SK-N-SH (cell line): ENCODE data around the gene UCP3.

ENCODE experiments used
- CTCF ChIP-seq: fragments of 200-600 bp; sonication (generic); IDR thresholded peaks from 2 replicates; pipeline ENCODE4 v1.6.1; 2017; ENCODE audit warnings: antibody characterized with exemption, mild to moderate bottlenecking, moderate library complexity
- ELF1 ChIP-seq: IDR thresholded peaks from 2 replicates; pipeline ENCODE4 v1.4.0; 2012
- MEF2A ChIP-seq: IDR thresholded peaks from 2 replicates; pipeline ENCODE4 v1.4.0; 2012; ENCODE audit warnings: low read depth, borderline replicate concordance
- NRF1 ChIP-seq: IDR thresholded peaks from 2 replicates; pipeline ENCODE4 v1.6.1; 2012; ENCODE audit warnings: low read depth, mild to moderate bottlenecking, low read length
- PBX3 ChIP-seq: IDR thresholded peaks from 2 replicates; pipeline ENCODE4; 2012
- POLR2AphosphoS5 ChIP-seq: IDR thresholded peaks from 2 replicates; pipeline ENCODE4 v1.6.1; 2012; ENCODE audit warnings: low read depth, low read length
- RAD21 ChIP-seq: IDR thresholded peaks from 2 replicates; pipeline ENCODE4 v1.6.1; 2012; ENCODE audit warnings: mild to moderate bottlenecking, low read length
- RXRA ChIP-seq: IDR thresholded peaks from 2 replicates; pipeline ENCODE4 v1.4.0; 2012; ENCODE audit warnings: low read depth, mild to moderate bottlenecking, borderline replicate concordance
- SIN3A ChIP-seq: IDR thresholded peaks from 2 replicates; pipeline ENCODE4 v1.6.1; 2012; ENCODE audit warnings: low read depth, mild to moderate bottlenecking, low read length, moderate library complexity, borderline replicate concordance
- TAF1 ChIP-seq: IDR thresholded peaks from 2 replicates; pipeline ENCODE4 v1.6.1; 2012; ENCODE audit warnings: low read depth, mild to moderate bottlenecking, low read length, moderate library complexity, borderline replicate concordance
- TEAD4 ChIP-seq: IDR thresholded peaks from 2 replicates; pipeline ENCODE4 v1.4.0; 2012; ENCODE audit warnings: mild to moderate bottlenecking, borderline replicate concordance; ENCODE audit not compliant: insufficient read depth
- YY1 ChIP-seq: IDR thresholded peaks from 2 replicates; pipeline ENCODE4 v1.4.0; 2012; ENCODE audit warnings: low read depth, mild to moderate bottlenecking
- TF ChIP-seq, protein P1 (sequence below): IDR thresholded peaks from 2 replicates; pipeline ENCODE4 v1.6.1; 2012; ENCODE audit warnings: mild to moderate bottlenecking, low read depth, low read length, moderate library complexity
- TF ChIP-seq, protein P2 (sequence below): fragments of 150-350 bp; IDR thresholded peaks from 2 replicates; pipeline ENCODE4 v1.6.1; 2017; ENCODE audit warnings: antibody characterized with exemption, low read length, low read depth, borderline replicate concordance

- peak; percentile 23; the same call in 1 of the 2 replicates for TF ChIP-seq CTCF
- no peak for TF ChIP-seq NRF1
- TF ChIP-seq RXRA, result no peak
- TF ChIP-seq RAD21, result no peak
- no peak for TF ChIP-seq TAF1
- no peak for TF ChIP-seq TEAD4
- no peak for TF ChIP-seq POLR2AphosphoS5
- TF ChIP-seq MEF2A, result no peak
- no peak for TF ChIP-seq ELF1
- TF ChIP-seq PBX3, result no peak
- TF ChIP-seq, protein P1, sequence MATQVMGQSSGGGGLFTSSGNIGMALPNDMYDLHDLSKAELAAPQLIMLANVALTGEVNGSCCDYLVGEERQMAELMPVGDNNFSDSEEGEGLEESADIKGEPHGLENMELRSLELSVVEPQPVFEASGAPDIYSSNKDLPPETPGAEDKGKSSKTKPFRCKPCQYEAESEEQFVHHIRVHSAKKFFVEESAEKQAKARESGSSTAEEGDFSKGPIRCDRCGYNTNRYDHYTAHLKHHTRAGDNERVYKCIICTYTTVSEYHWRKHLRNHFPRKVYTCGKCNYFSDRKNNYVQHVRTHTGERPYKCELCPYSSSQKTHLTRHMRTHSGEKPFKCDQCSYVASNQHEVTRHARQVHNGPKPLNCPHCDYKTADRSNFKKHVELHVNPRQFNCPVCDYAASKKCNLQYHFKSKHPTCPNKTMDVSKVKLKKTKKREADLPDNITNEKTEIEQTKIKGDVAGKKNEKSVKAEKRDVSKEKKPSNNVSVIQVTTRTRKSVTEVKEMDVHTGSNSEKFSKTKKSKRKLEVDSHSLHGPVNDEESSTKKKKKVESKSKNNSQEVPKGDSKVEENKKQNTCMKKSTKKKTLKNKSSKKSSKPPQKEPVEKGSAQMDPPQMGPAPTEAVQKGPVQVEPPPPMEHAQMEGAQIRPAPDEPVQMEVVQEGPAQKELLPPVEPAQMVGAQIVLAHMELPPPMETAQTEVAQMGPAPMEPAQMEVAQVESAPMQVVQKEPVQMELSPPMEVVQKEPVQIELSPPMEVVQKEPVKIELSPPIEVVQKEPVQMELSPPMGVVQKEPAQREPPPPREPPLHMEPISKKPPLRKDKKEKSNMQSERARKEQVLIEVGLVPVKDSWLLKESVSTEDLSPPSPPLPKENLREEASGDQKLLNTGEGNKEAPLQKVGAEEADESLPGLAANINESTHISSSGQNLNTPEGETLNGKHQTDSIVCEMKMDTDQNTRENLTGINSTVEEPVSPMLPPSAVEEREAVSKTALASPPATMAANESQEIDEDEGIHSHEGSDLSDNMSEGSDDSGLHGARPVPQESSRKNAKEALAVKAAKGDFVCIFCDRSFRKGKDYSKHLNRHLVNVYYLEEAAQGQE, result no peak
- TF ChIP-seq SIN3A, result no peak
- TF ChIP-seq, protein P2, sequence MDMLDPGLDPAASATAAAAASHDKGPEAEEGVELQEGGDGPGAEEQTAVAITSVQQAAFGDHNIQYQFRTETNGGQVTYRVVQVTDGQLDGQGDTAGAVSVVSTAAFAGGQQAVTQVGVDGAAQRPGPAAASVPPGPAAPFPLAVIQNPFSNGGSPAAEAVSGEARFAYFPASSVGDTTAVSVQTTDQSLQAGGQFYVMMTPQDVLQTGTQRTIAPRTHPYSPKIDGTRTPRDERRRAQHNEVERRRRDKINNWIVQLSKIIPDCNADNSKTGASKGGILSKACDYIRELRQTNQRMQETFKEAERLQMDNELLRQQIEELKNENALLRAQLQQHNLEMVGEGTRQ, result no peak
- TF ChIP-seq YY1, result no peak
These were observed 19.7 kb downstream of the UCP3 start for GRCh38 chr11:73989156-73989555.
